SK-N-SH (cell line): ENCODE measurements around the gene CHD6. TPM values are rescaled to one million over a fixed set of nuclear protein-coding genes. Genes with fewer than 3 reads are reported as not detected.

Source experiments
- CTCF ChIA-PET: fragments of 300-600, 350-600 bp; formaldehyde crosslinking; extraction: SDS; loops from one replicate; lab custom pipeline; 2021; lab: Yijun Ruan, JAX
- POLR2A ChIA-PET: fragments of 350-600 bp; sonication (Branson Sonifier 250); formaldehyde crosslinking; extraction: SDS; loops from one replicate; lab custom pipeline; 2020; ENCODE audit warnings: antibody characterized with exemption, inconsistent platforms; lab: Yijun Ruan, JAX
- DNase-seq: peaks from one replicate; pipeline ENCODE4 v3.0.0; 2012
- H2AFZ ChIP-seq: fragments of 200-600 bp; sonication (generic); 2 replicates; pipeline ENCODE4 v1.8.1; 2016; ENCODE audit warnings: antibody characterized with exemption, mild to moderate bottlenecking, low read depth
- H3F3A ChIP-seq: fragments of 200-600 bp; sonication (generic); replicated peaks from 2 replicates; pipeline ENCODE3; 2016; ENCODE audit warnings: antibody characterized with exemption, mild to moderate bottlenecking; ENCODE audit not compliant: insufficient read depth
- H3K27ac ChIP-seq, 2 experiments: fragments of 200-500 bp in 1 of 2; fragments of 200-600 bp in 1 of 2; sonication (Bioruptor generic) in 1 of 2; sonication (generic), shearing (Covaris generic) in 1 of 2; 2 replicates each; pipeline versions ENCODE4 v1.5.1 to v1.6.1; 2014 to 2016; ENCODE audit warnings: low read depth in 2 of 2, inconsistent platforms in 1 of 2, low read length in 1 of 2, mild to moderate bottlenecking in 1 of 2, mixed read lengths in 1 of 2
- H3K27me3 ChIP-seq: fragments of 200-600 bp; sonication (generic), shearing (Covaris generic); 2 replicates; pipeline ENCODE4 v1.6.1; 2016; ENCODE audit warnings: mixed run types; ENCODE audit not compliant: insufficient read depth
- H3K36me3 ChIP-seq, 2 experiments: fragments of 200-500 bp in 1 of 2; fragments of 200-600 bp in 1 of 2; sonication (Bioruptor generic) in 1 of 2; sonication (generic) in 1 of 2; replicated peaks in 1 of 2; 2 replicates each; pipeline versions ENCODE3 to v1.5.1; 2014 to 2016; ENCODE audit warnings: low read length in 1 of 2, mild to moderate bottlenecking in 1 of 2; ENCODE audit not compliant: insufficient read depth in 2 of 2, control insufficient read depth in 1 of 2
- H3K4me1 ChIP-seq, 2 experiments: fragments of 200-500 bp in 1 of 2; fragments of 200-600 bp in 1 of 2; sonication (Bioruptor generic) in 1 of 2; sonication (generic), shearing (Covaris generic) in 1 of 2; 2 replicates each; pipeline versions ENCODE4 v1.5.1 to v1.6.1; 2014 to 2016; ENCODE audit warnings: low read depth in 1 of 2, low read length in 1 of 2, mixed run types in 1 of 2; ENCODE audit not compliant: insufficient read depth in 2 of 2, control insufficient read depth in 1 of 2
- H3K4me2 ChIP-seq: fragments of 200-600 bp; sonication (generic), shearing (Covaris generic); 2 replicates; pipeline ENCODE4 v1.6.1; 2017; ENCODE audit warnings: mixed run types
- H3K4me3 ChIP-seq, 2 experiments: fragments of 200-500 bp in 1 of 2; fragments of 200-600 bp in 1 of 2; sonication (Bioruptor generic) in 1 of 2; sonication (generic), shearing (Covaris generic) in 1 of 2; 2 replicates each; pipeline versions ENCODE4 v1.5.1 to v1.8.1; 2014 to 2016; ENCODE audit warnings: low read depth in 2 of 2, inconsistent platforms in 1 of 2, low read length in 1 of 2, mild to moderate bottlenecking in 1 of 2, mixed read lengths in 1 of 2, moderate library complexity in 1 of 2
- H3K79me2 ChIP-seq: fragments of 200-600 bp; sonication (generic); 2 replicates; pipeline ENCODE4 v1.8.1; 2017; ENCODE audit warnings: mild to moderate bottlenecking; ENCODE audit not compliant: insufficient read depth
- H3K9ac ChIP-seq: fragments of 200-600 bp; sonication (generic); 2 replicates; pipeline ENCODE4 v1.6.1; 2017; ENCODE audit warnings: mixed run types
- H3K9me2 ChIP-seq: fragments of 200-600 bp; sonication (generic); 2 replicates; pipeline ENCODE4 v1.6.1; 2017; ENCODE audit warnings: mixed run types
- H3K9me3 ChIP-seq: fragments of 200-600 bp; sonication (generic); 2 replicates; pipeline ENCODE4 v1.6.1; 2017; ENCODE audit warnings: mixed run types, mild to moderate bottlenecking, moderate library complexity
- H4K20me1 ChIP-seq: fragments of 200-600 bp; sonication (generic); 2 replicates; pipeline ENCODE4 v1.6.1; 2017; ENCODE audit warnings: mild to moderate bottlenecking, mixed run types; ENCODE audit not compliant: insufficient read depth
- CTCF ChIP-seq: fragments of 200-600 bp; sonication (generic); IDR thresholded peaks from 2 replicates; pipeline ENCODE4 v1.6.1; 2017; ENCODE audit warnings: antibody characterized with exemption, mild to moderate bottlenecking, moderate library complexity
- EZH2phosphoT487 ChIP-seq: fragments of 200-600 bp; sonication (generic); IDR thresholded peaks from 2 replicates; pipeline ENCODE4 v1.6.1; 2017; ENCODE audit warnings: low read depth, mixed run types, mild to moderate bottlenecking, antibody characterized with exemption, moderate library complexity, borderline replicate concordance
- FOXJ3 ChIP-seq: sonication (generic); formaldehyde crosslinking; IDR thresholded peaks from 2 replicates; pipeline ENCODE4 v1.5.1; 2020; ENCODE audit warnings: mild to moderate bottlenecking, missing genetic modification reagents
- IRF3 ChIP-seq: fragments of 150-350 bp; IDR thresholded peaks from 2 replicates; pipeline ENCODE4 v1.6.1; 2016; ENCODE audit warnings: mild to moderate bottlenecking, low read depth, low read length
- NRF1 ChIP-seq: IDR thresholded peaks from 2 replicates; pipeline ENCODE4 v1.6.1; 2012; ENCODE audit warnings: low read depth, mild to moderate bottlenecking, low read length
- RCOR1 ChIP-seq: fragments of 150-350 bp; IDR thresholded peaks from 2 replicates; pipeline ENCODE4 v1.6.1; 2017; ENCODE audit warnings: antibody characterized with exemption, low read length
- REST ChIP-seq: IDR thresholded peaks from 2 replicates; pipeline ENCODE4 v1.6.1; 2012; ENCODE audit warnings: mild to moderate bottlenecking, low read depth, low read length, moderate library complexity
- RFX5 ChIP-seq: IDR thresholded peaks from 2 replicates; pipeline ENCODE4 v1.6.1; 2012; ENCODE audit warnings: mild to moderate bottlenecking, improper control_type of control experiment, low read length
- SIN3A ChIP-seq: IDR thresholded peaks from 2 replicates; pipeline ENCODE4 v1.6.1; 2012; ENCODE audit warnings: low read depth, mild to moderate bottlenecking, low read length, moderate library complexity, borderline replicate concordance
- TCF12 ChIP-seq: IDR thresholded peaks from 2 replicates; pipeline ENCODE4 v1.4.0; 2012
- YY1 ChIP-seq: IDR thresholded peaks from 2 replicates; pipeline ENCODE4 v1.4.0; 2012; ENCODE audit warnings: low read depth, mild to moderate bottlenecking
- WGBS: methylation state at CpG from one replicate; pipeline ENCODE4 v1.1.6; 2017; ENCODE audit warnings: low lambda C conversion rate; 5-methylcytosine and 5-hydroxymethylcytosine counted together
- polyA plus RNA-seq, 3 experiments: library from polyadenylated mRNA; depleted of rRNA; stranded (reverse); fragments of >200 nt; gene quantifications; 2 replicates each; pipeline ENCODE4 v1.2.3, GENCODE V29; 2012

The CHD6 gene
- polyA plus RNA-seq, 1 of the 3 experiments (the other 2 are of a cell fraction): 7.1 TPM

- TF ChIP-seq EZH2phosphoT487: no peak
- H3K9ac ChIP-seq: no peak overlapping the region
- 84% methylated on average over 2 of the region's 2 CpGs for whole genome bisulfite sequencing
These were observed 219.8 kb downstream of the CHD6 start for GRCh38 chr20:41398408-41398807.

GRCh38 chr20:41395667-41396664, 222.2 kb downstream of the CHD6 start:
- Histone ChIP-seq H3K9me3 (no peaks in the 10 kb centered on the region), H3K4me2 (no peak overlapping the region), H4K20me1 (no peaks in the 10 kb centered on the region), H3K36me3 (no peaks in the 10 kb centered on the region), H3K4me1 (peaks cover 0 to 32% of the 10 kb centered on the region in 2 experiments; a peak in 1 of 4 replicates), H2AFZ (no peak overlapping the region), H3K27ac (no peak overlapping the region; a peak in 1 of 4 replicates), H3K79me2 (no peaks in the 10 kb centered on the region), H3K9me2 (no peaks in the 10 kb centered on the region), H3K9ac (no peak overlapping the region), H3F3A (no peaks in the 10 kb centered on the region), H3K4me3 (no peak overlapping the region), H3K27me3 (no peaks in the 10 kb centered on the region)
- CTCF ChIA-PET: interaction anchor here (1.1 to 1.3 kb wide), 2 partner anchors 56 to 223 kb away, joined by 3 read pairs; no protein-coding TSS in a partner anchor
- WGBS: 80% methylated on average over 10 of the region's 18 CpGs
- no peak for DNase-seq
- TF ChIP-seq RCOR1 (no peak), IRF3 (no peak), NRF1 (no peak), SIN3A (no peak), TCF12 (no peak), REST (no peak), CTCF (no peak), FOXJ3 (CRISPR knock-in tag) (no peak), YY1 (no peak), RFX5 (no peak)
- POLR2A ChIA-PET: no interaction called here

More at GRCh38 chr20:41398408-41398807, 219.8 kb downstream of the CHD6 start:
- no peak overlapping the region for H2AFZ ChIP-seq
- CTCF ChIA-PET: interaction anchor here (0.9 to 1.8 kb wide), 5 partner anchors 11 to 430 kb away, joined by 3 to 6 read pairs (median 4); no protein-coding TSS in a partner anchor
- no peaks in the 10 kb centered on the region for H3K79me2 ChIP-seq
- POLR2A ChIA-PET: no interaction called here
- no peak overlapping the region for H3K4me2 ChIP-seq
- no peak overlapping the region for H3K27ac ChIP-seq
- no peaks in the 10 kb centered on the region for H3F3A ChIP-seq
- H3K36me3 ChIP-seq: peaks cover 7 to 13% of the 10 kb centered on the region in 2 experiments
- H4K20me1 ChIP-seq: no peaks in the 10 kb centered on the region
- H3K9me2 ChIP-seq: no peaks in the 10 kb centered on the region
- H3K9me3 ChIP-seq: no peaks in the 10 kb centered on the region
- no peak for DNase-seq
- H3K4me1 ChIP-seq: peaks cover 0 to 24% of the 10 kb centered on the region in 2 experiments; a peak in 1 of 4 replicates
- no peaks in the 10 kb centered on the region for H3K27me3 ChIP-seq
- H3K4me3 ChIP-seq: no peak overlapping the region
